Hematopoietic multipotent progenitor cell treated with erythropoietin and hydrocortisone succinate and interleukin-3 and kit ligand, for 15 days (in vitro differentiated cells): ENCODE measurements around the gene TUBGCP6.

Experiments used
- DNase-seq: peaks from one replicate; pipeline ENCODE4 v3.0.0-alpha.2; 2015; ENCODE audit warnings: low spot score

TUBGCP6 gene

DNA sequence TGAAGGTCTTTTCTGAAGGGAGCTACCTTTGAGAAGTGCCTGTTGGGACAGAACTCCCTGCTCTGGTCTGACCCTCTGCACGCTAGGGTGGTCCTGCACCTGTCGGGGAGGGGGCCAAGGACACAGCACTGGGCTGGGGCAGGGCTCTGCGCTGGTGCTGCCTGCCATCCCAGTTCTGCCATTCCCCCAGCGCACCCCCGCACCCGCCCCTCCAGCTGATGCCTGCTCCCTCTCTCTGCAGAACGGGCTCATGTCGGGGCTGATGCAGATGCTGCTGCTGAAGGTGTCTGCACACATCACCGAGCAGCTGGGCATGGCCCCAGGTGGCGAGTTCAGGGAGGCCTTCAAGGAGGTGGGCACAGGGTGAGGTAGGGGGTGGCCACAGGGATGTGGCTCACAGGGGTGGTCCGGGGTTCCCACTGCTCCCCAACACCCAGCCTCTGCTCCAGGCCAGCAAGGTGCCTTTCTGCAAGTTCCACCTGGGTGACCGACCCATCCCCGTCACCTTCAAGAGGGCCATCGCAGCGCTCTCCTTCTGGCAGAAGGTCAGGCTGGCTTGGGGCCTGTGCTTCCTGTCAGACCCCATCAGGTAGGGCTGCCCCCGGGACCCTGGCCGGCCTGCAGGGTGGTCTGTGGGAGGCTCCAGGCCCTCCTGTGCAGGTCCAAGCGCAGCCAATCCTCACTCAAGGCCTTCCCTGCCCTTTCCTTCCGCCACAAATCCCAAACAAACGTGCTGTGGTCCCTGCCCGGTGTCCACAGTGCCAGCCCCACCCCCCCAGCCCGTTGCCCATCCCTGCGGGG lies 47.6 kb downstream of the TUBGCP6 start:
- no peak for DNase-seq

DNA sequence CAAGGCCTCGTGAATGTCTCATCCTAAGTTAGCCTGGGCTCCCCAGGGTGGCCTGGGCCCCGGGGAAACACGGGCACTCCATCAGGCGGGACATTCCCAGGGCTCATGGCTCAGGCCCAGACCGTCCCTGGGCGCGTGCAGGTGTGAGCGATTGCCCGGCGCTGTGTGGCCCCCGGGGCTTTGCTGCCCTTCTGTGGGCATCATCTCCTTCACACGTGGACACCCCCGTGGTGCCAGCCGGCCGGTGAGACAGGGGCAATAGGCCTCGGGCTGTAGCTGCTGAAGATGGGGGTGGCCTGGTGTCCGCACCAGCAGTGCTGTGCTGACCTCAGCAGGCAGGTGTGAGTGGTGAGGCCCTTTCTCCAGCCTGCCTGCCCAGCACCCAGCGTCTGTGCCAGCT lies 48.6 kb downstream of the TUBGCP6 start:
- no peak for DNase-seq

DNA sequence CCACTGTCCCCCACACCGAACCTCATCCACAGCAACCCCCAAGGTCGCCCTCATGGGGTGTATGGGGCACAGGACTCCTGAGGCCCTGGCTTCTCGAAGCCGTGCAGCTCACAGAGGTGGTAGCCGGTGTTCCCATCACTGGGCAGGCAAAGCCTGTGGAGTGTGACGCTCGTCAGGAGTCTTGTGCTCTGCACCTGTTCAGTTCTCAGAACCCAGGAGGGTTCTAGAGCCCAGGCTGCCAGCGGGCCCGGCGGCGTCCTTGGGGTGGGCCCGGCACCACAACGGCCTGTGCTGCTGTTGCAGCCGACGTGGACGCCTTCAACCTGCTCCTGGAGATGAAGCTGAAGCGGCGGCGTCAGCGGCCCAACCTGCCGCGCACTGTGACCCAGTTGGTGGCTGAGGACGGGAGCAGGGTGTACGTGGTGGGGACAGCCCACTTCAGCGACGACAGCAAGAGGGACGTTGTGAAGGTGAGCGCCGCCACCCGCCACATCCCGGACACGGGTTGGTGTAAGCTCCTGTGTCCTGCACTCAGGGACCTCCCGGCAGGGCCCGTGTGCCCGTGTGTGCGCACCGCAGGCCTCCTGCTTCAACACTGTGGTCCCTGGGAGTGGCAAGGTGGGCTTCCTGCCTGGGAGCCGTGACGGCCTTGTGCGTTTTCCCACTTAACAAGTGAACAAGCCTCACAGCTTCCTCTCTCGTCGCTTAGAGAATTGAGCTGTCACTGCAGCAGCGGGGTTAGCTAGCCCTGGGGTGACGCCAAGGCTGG lies 50.6 kb downstream of the TUBGCP6 start:
- DNase-seq, result no peak

DNA sequence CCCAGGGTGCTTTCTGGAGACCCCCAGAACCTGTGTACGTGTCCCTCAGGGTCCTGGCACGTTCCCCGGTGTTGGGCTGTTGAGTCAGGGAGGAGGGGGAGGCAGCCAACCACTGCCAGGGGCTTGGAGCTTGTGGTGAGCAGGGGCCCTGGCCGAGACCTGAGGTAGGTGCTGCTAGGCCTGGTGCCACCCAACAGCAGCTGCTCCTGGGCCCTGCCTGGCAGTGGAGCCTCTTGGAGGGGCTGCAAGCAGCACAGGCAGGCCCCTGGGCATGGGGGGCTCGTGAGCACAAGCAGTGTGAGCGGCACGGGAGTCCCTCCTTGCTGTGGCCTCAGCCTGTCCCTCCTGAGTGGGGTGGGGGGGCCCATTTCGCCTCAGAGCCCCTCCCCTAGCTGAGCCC lies 51.2 kb downstream of the TUBGCP6 start:
- DNase-seq, result no peak

DNA sequence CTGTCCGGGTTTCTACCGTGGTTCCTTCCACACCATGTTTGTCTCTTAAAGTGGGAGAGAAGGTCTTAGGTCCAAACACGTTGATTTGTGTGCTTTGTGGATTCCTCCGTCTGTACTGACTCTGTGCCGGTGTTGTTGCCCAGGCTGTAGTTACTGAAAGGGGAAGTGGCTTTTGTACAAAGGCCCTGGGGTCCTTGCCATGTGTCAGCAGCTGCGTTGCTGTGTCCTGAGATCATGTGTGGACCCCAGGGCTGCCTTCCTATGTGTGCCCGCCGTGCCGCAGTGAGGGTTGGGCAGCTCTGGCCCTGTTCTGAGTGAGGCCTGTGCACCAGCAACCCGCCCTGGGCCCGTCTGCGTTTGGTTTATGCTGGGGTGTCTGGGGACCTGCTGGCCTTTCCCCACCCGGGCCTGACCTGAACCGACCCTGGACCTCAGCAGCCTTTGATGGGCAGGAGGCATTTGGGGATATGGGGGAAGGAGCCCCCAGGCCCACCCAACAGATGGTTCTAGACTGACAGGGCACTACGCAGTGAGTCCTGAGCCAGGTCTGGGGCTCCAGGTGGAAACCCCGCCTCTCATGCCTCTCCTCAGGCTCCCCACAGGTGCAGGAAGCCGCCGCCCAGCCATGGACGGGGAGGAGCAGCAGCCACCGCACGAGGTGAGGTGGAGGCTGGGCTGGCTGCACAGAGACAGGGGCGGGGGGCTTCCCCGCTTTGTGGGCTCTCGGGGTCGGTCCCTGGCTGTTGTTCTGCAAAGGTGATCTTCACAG lies 52.2 kb downstream of the TUBGCP6 start:
- DNase-seq, result no peak

DNA sequence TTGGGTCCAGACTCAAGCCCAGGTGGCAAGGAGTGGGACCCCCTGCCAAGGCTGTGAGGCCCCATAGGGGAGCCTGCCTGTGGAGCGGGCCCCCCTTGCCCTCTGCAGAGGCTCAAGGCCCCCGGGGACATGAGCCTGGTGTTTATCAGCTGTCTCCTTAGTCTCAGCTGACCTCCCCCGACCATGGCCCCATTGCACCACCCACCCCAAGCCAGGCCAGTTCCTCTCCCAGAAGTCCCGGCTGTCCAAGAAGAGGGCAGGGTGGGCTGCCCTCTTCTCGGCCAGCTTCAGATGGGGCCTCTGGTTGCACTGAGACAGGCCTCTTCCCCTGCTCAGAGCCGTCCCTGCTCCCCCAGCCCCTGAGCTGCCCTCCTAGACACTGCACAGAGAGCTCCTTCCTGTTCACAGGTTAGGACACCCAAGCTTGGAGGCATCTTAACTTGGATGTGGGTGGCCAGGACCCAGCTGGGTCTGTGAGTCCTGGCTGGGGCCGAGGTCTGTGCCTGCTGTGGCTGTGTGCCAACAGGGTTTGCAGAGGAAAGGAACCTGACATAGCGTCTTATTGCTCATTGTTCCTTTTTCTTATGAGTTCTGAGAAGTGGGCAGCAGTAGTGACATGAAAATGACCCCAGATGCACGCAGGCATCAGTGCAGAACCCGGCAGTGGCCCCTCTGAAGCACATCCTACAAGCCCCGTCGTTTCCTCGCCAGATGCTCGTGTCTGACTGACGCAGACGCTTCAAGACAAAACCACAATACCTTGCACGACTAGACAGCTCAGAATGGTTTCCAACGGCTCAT lies 53.7 kb downstream of the TUBGCP6 start:
- DNase-seq, result no peak

DNA sequence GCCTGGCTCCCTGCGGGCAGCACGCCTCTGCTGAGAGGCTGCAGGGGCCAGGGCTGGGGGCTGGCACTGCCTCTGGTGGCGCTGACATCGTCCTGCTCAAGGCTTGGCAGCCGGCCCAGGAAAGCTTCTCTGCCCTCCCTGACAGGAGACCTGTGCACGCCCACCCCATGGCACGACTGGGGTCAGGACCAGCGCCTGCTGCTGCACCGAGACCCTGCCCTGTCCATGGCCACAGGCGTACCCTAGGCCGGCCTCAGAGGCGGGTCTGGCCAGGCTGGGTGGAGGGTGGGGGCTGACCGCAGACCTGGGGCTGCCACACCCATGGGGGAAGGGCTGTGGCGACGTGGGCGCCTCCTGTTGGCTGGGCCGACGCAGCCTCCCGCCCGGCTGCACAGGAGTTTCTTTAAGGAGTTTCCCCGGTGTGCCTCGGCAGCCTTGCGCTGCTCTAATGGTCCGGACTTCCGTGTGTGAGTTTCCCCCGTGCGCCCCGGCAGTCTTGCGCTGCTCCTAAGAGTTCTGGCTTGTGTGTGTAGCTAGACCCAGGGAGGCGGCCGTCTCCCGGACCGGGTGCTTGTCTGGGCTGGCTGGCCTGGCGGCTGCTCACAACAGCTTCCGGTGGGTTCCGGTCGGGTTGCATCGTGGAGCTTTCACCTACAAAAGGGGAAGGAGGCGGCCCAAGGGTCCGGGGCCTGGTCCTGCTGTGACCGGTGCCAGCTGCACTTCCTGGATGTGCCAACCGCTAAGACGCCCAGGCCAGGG lies 54.5 kb downstream of the TUBGCP6 start:
- peak; percentile 74 for DNase-seq

DNA sequence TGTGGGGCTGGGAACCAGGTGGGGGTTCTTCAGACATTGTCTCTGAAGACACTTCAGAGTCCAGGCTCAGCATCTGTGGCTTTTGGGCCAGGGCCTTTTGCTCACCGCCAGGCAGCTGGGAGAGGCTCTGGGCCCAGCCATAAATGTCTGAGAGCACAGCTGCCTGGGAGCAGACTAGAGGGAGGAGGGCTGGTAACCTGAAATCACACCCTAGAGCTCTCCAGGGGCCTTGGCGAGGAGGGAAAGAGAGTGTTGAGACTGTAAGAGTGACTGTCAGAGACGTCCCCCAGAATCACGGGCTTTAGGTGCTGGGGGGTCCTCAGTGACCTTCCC lies 55.0 kb downstream of the TUBGCP6 start:
- DNase-seq, result no peak

DNA sequence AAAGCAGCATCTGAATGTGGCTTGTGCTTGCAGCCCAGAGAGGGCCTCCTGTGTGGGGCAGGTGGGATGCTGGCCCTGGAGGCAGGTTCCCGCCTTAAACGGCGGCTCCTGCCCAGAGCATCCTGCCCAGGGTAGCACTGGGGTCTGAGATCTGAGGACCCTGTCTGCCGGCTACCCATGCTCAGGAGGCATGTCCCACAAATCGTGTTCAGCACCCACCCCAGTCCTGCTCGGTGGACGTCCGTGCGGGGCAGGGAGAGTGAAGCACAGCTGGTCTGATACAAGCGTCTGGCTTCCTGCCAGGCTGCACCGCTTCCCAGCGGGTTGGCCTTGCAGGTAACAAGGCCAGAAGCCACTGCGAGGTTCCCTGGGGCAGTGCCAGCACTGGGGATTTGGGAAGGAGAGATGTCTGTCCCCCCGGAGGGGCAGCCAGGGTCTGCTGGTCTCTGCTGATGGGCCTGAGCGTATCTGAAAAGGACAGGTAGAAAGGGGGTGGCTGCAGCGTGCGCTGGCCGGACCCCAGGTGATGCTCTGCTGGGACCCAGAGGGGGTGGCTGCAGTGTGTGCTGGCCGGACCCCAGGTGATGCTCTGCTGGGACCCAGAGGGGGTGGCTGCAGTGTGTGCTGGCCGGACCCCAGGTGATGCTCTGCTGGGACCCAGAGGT lies 55.5 kb downstream of the TUBGCP6 start:
- DNase-seq, result no peak

DNA sequence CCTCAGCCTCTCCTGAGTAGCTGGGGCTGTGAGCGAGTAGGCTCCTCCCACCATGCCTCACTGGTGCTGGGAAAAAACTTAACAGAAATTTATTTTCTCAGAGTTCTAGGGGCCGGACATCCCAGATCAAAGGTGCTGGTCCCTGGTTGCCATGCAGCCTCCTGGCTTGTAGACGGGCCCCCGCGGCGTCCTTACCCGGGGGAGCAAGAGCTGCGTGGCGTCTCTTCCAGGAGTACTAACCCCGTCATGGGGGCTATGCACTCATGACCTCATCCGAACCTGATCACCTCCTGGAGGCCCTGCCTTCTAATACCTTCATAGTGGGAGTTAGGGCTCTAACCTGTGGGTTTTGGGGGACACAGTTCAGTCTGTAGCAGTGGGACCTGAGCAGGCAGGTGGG lies 56.5 kb downstream of the TUBGCP6 start:
- DNase-seq, result no peak

DNA sequence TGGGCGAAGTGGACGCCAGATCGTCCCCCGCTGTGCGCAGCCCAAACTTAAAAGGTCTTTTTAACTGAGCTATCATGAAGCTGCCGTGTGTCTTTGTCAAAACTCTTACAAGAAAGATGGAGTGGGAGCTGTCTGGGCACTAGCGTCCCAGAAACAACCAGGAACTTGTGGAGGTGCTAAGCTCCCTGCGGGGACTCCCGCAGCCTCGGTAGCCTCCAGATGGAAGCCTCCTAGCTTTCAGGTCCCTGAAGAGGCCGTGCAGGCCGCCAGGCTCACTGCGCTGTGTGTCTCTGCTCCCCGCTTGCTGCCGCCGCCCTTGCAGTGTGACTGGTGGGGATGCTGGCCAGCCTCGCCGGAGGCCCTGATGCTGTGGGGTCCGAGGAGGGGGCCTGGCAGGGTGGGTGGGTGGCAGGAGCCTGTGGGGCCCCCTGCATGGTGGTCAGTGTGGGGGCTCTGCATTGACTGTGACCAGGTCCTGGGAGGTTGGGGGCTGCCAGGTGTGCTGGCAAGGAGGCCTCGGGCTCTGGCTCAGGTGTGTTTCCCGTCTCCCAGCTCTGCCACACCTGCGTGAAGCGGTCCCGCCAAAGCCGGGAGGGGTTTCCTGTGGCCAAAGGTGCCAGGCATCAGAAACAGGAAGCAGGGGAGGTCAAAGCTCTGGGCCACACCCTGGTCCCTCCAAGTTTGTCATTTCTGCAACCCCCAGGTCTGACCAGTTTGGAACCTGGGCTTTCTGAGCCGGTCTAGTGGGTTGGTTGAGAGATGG lies 57.9 kb downstream of the TUBGCP6 start:
- no peak for DNase-seq

DNA sequence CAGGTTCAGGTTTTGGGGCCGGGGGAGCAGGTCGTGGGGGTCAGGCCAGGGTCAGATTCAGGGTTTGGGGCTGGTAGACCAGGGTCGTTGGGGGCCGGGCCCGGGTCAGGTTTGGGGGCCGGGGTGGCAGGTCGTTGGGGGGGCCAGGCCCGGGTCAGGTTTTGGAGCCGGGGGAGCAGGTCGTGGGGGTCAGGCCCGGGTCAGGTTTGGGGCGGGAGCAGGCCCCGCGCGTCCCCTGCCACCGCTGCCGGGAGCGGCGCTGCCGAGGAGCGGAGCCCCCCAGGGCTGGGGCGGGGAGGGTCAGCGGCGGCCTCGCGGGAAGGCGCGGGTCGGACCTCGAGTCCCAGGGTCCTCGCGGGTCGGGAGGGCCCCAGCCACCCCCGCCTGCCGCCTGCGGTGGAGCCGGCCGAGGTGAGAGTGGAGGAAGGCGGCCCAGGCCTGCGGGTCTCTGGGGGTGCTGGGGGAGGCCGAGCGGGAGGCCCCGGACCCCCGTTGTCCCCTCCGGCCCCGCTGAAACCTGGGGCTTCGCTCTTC lies 58.6 kb downstream of the TUBGCP6 start:
- no peak for DNase-seq

DNA sequence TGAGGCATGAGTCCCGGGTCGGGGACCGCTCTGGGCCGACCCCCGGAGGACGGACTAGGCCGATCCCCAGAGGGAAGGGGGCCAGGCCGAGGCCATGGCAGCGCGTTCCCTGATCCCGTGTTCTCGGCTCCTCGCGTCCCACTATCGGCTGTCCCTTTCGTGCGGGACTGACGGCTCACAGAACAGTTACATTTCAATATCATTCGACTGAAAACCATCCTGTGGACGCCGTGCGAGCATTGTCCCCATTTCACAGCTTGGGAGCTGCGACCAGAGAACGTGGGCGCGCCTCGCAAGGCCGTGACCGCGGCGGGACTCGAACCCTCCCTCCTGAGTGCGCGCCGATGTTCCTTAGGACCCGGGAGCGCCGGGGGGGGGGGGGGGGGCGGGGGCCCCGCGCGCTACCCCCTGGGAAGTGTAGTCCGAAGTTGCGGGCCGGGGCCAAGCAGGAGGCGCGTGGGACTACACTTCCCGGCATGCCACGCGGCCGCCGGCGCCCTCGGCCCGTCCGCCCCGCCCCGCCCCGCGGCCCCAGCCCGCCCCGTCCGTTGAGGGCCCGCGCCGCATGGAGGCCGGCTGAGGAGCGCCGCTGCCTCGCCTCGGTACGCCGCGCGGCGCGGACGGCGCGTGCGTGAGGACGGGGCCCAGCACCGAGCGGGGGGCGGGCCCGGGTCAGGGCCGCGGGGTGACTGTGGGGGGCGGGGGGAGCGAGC lies 59.3 kb downstream of the TUBGCP6 start, which contains the start of gene TRABD:
TSS of gene TRABD (plus strand) at position 539 of the 713 bp plus-strand sequence. CDS start 7,148 bp downstream, outside the sequence.
- peak; percentile 85 for DNase-seq

DNA sequence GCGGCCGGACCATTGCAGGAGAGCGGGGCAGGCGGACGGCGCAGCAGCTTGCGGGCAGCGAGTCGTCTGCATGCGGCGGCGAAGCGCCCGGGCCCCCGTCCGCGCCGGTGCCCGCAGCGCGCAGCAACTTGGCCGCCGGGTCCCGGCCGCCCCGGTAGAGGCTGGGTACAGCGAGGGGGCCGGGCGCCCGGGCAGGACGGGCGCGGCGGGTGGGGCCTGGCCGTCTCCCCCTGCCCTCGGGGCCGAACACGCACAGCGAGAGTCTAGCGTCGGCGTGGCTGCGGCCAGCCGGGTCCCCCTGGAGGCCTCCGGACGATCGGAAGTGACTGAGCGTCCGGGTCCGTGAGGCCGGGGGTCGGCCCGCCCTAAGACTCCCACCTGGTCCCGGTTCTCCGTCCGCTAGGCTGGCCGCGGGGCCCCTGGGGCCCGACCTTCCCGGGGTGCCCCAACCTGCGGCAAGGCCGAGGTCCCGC lies 59.9 kb downstream of the TUBGCP6 start:
- DNase-seq, result no peak

DNA sequence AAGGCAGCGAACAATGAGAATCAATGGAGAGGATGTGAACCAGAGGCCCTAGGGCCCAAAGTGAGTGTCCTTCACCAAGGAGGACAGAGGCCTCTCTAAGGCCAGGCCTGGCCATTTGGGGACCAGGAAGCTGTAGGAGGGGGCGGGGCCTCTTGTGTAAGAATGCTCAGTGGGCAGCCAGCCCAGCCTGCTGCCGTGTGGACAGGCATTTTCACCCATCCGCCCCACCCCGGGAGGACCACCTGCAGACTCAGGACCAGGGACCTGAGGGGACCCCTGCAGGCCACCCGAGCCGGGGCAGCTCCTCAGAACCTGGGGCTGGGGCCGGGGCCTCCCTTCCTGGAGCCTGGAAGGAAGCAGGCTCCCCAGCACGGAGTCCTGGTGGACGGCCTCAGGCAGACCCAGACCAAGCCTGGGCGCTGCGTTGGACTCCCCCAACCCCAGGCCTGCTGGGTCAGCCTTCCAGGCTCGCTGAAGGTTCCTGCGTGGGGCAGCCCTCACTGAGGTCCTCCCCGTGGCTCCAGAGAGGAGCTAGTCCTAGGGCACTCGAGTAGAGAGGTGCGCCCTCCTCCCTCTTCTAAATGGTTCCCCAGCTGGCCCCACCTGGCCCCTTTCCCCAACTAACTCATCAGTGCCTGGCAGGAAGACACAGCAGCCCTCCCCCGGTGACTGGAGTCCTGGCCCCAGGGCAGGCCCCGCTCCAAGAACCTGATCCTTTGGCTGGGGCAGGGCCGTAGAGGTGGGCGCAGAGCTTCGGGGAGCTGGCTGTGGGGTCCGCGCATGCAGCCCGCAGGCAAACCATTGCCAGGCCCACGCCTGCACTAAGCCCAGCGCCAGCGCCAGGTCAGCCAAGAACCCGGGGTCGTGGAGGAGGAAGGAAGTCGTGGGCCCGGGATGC lies 60.6 kb downstream of the TUBGCP6 start:
- DNase-seq, result no peak

DNA sequence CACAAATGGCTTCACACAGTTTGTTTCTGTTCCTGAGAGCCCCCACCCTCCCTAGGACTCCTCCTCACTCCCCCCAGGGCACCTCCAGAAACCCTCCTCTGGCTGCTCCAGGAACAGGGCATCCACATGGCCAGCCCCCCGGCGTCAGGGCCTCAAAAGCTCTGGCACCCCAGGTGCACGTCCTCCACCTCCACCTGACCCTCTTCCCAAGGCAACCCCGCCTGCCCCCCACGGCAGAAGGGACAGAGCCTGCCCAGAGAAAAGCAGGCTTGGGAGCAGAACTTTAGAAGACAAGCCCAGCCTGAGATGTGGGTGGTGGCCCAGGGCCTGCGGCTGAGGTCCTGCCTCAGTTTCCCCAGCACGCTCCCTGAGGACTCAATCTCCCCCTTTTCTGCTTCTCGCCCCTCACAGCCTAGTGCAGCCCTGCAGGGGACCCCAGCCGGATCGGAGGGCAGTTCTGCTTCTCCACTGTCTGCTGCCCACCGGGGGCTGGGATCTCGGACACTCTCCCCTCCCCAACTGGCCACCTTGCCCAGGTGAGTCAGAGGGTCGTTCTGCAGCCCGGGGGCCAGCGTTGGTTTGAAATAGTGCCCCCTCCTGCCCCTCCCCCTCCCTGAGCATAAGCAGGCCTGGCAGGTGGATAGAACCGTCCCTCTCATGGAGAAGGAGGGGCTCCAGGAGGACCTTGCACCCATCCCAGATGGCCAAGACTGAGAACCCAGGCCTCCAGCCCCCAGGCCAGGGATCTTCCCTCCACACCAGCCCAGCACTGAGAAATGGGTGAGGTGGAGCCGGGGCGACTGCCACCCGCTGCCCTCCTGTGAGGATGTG lies 61.5 kb downstream of the TUBGCP6 start:
- no peak for DNase-seq
